Sigmoid colon (tissue), 7 donors: ENCODE measurements around the gene FGF2. TPM values are rescaled to one million over a fixed set of nuclear protein-coding genes. Genes with fewer than 3 reads are reported as not detected.

ENCODE experiments used
- DNase-seq: peaks from one replicate; pipeline ENCODE4 v3.0.0-alpha.2; 2019
- H3K27ac ChIP-seq, 4 donors: fragments of 200-600 bp; sonication (generic); one replicate each; pipeline ENCODE4 v1.5.1; 2016 to 2019; ENCODE audit warnings: mild to moderate bottlenecking in 1 of 4
- H3K27me3 ChIP-seq, 3 donors: fragments of 200-600 bp; sonication (generic); one replicate each; pipeline ENCODE4 v1.5.1; 2019; ENCODE audit warnings: mild to moderate bottlenecking in 1 of 3
- H3K36me3 ChIP-seq, 4 donors: fragments of 200-600 bp; sonication (generic); one replicate each; pipeline ENCODE4 v1.5.1; 2016 to 2019
- H3K4me1 ChIP-seq, 4 donors: fragments of 200-600 bp; sonication (generic); one replicate each; pipeline ENCODE4 v1.5.1; 2017 to 2019
- H3K4me3 ChIP-seq, 4 donors: fragments of 200-600 bp; sonication (generic); one replicate each; pipeline ENCODE4 v1.5.1; 2017 to 2019; ENCODE audit warnings: mild to moderate bottlenecking in 2 of 4, moderate library complexity in 1 of 4
- H3K9me3 ChIP-seq, 4 donors: fragments of 200-600 bp in 3 of 4; sonication (generic) in 3 of 4; one replicate each; pipeline versions ENCODE4 v1.5.1 to v1.6.1; 2013 to 2019
- CTCF ChIP-seq, 4 experiments: fragments of 450-650 bp in 3 of 4; fragments of 200-600 bp in 1 of 4; IDR thresholded peaks; one replicate each; pipeline ENCODE4 v1.5.1; 2016 to 2019; ENCODE audit warnings: antibody characterized with exemption in 4 of 4, mild to moderate bottlenecking in 3 of 4, moderate library complexity in 2 of 4
- EP300 ChIP-seq, 4 donors: sonication (generic); formaldehyde crosslinking; IDR thresholded peaks; one replicate each; pipeline ENCODE4 v1.6.1; 2017; ENCODE audit warnings: antibody characterized with exemption in 4 of 4
- POLR2A ChIP-seq, 2 donors: fragments of 450-650 bp; IDR thresholded peaks; one replicate each; pipeline ENCODE4 v1.6.1; 2016; ENCODE audit warnings: antibody characterized with exemption in 2 of 2, mild to moderate bottlenecking in 2 of 2, moderate library complexity in 2 of 2
- POLR2AphosphoS5 ChIP-seq, 4 donors: sonication (generic); formaldehyde crosslinking; IDR thresholded peaks; one replicate each; pipeline ENCODE4 v1.6.1; 2017; ENCODE audit warnings: antibody characterized with exemption in 4 of 4
- WGBS, 2 donors: extraction: QIAGEN DNeasy Blood & Tissue Kit; methylation state at CpG; one replicate each; pipeline ENCODE4 v1.1.7; 2013; 5-methylcytosine and 5-hydroxymethylcytosine counted together
- intact Hi-C: fragments of 100-400 bp; cut with DNase I; formaldehyde crosslinking; loops from one replicate; pipeline ENCODE4 v1.15.1; 2023
- polyA plus RNA-seq, 3 donors: library from polyadenylated mRNA; stranded (reverse); fragments of 200-250 nt; gene quantifications; one replicate each; pipeline ENCODE4 v1.2.3, GENCODE V29; 2013
- total RNA-seq, 4 donors: library from RNA; depleted of rRNA; stranded (reverse); fragments of >200 nt; gene quantifications; one replicate each; pipeline ENCODE4 v1.1.0, GENCODE V29; 2016
- donor health status: healthy with polysubstance abuse.
- donor health status: Bipolar disorder and iron deficiency.
- donor health status: healthy.

FGF2 gene
- total and polyA plus RNA-seq, 7 donors = 0.46 to 54.7 (median 37.4) TPM

GRCh38 chr4:122819708-122820449, 6.8 kb upstream of the FGF2 start:
- no peak for DNase-seq
- TF ChIP-seq POLR2AphosphoS5 (IDR thresholded peaks at IDR 0.05) (no peak), POLR2A (IDR thresholded peaks at IDR 0.05) (no peak), CTCF (IDR thresholded peaks at IDR 0.05) (no peak), EP300 (IDR thresholded peaks at IDR 0.05) (no peak)
- Histone ChIP-seq H3K4me1 (no peaks in the 10 kb centered on the region), H3K27me3 (no peaks in the 10 kb centered on the region), H3K36me3 (no peaks in the 10 kb centered on the region), H3K27ac (no peak overlapping the region), H3K4me3 (no peak overlapping the region), H3K9me3 (no peaks in the 10 kb centered on the region)
- WGBS, 2 donors = 86 to 90% methylated on average over 7 of the region's 7 CpGs
- intact Hi-C loops = no loop called here

GRCh38 chr4:122821092-122821491, 5.5 kb upstream of the FGF2 start:
- H3K27ac ChIP-seq = no peak overlapping the region
- no peak overlapping the region for H3K4me3 ChIP-seq
- no peaks in the 10 kb centered on the region for H3K27me3 ChIP-seq
- H3K9me3 ChIP-seq = no peaks in the 10 kb centered on the region
- intact Hi-C loops = no loop called here
- WGBS, 2 donors = 94 to 96% methylated on average over 1 of the region's 1 CpG
- H3K4me1 ChIP-seq = peaks cover 0 to 6% (median 3%) of the 10 kb centered on the region in 4 donors
- TF ChIP-seq POLR2A (IDR thresholded peaks at IDR 0.05) (no peak), CTCF (IDR thresholded peaks at IDR 0.05) (no peak), POLR2AphosphoS5 (IDR thresholded peaks at IDR 0.05) (no peak), EP300 (IDR thresholded peaks at IDR 0.05) (no peak)
- no peaks in the 10 kb centered on the region for H3K36me3 ChIP-seq
- DNase-seq = no peak

- intact Hi-C loops = no loop called here
- Histone ChIP-seq H3K36me3 (no peaks in the 10 kb centered on the region), H3K27me3 (no peaks in the 10 kb centered on the region), H3K9me3 (no peaks in the 10 kb centered on the region), H3K4me3 (no peak overlapping the region), H3K4me1 (peaks cover 0 to 6% (median 3%) of the 10 kb centered on the region in 4 donors), H3K27ac (no peak overlapping the region)
- WGBS, 2 donors = 94 to 95% methylated on average over 2 of the region's 2 CpGs
- DNase-seq = no peak
- TF ChIP-seq EP300 (IDR thresholded peaks at IDR 0.05) (no peak), POLR2AphosphoS5 (IDR thresholded peaks at IDR 0.05) (no peak), CTCF (IDR thresholded peaks at IDR 0.05) (no peak), POLR2A (IDR thresholded peaks at IDR 0.05) (no peak)
These were observed 4.2 kb upstream of the FGF2 start for GRCh38 chr4:122822466-122822865.

- 88 to 97% methylated on average over 2 of the region's 2 CpGs for WGBS, 2 donors
These were observed 3.2 kb upstream of the FGF2 start for GRCh38 chr4:122823476-122823875.

More at GRCh38 chr4:122823476-122823875, 3.2 kb upstream of the FGF2 start:
- no peaks in the 10 kb centered on the region for H3K9me3 ChIP-seq
- H3K4me1 ChIP-seq = peaks cover 0 to 12% (median 7%) of the 10 kb centered on the region in 4 donors
- H3K36me3 ChIP-seq = no peaks in the 10 kb centered on the region
- no peak overlapping the region for H3K27ac ChIP-seq
- no peak for DNase-seq
- no peak overlapping the region for H3K4me3 ChIP-seq
- TF ChIP-seq POLR2AphosphoS5 (IDR thresholded peaks at IDR 0.05) (no peak), EP300 (IDR thresholded peaks at IDR 0.05) (no peak), POLR2A (IDR thresholded peaks at IDR 0.05) (no peak), CTCF (IDR thresholded peaks at IDR 0.05) (no peak)
- no peaks in the 10 kb centered on the region for H3K27me3 ChIP-seq
- intact Hi-C loops = no loop called here
